Activated CD4-positive, alpha-beta T cell treated with anti-CD3 and anti-CD28 coated beads, Interleukin-2, amount 10 ng/mL, durations not matched to agents 24 days and 14 days (primary cell): ENCODE measurements around the gene DYSF. TPM values are rescaled to one million over a fixed set of nuclear protein-coding genes. Genes with fewer than 3 reads are reported as not detected.

Experiments
- DNase-seq: peaks from one replicate; pipeline ENCODE4 v3.0.0; 2022
- H3K27ac Mint-ChIP-seq: one replicate; pipeline ENCODE4 v1.8.0; 2022; ENCODE audit warnings: mild to moderate bottlenecking, mixed read lengths
- H3K27me3 Mint-ChIP-seq: one replicate; pipeline ENCODE4 v1.8.0; 2022; ENCODE audit warnings: mixed read lengths
- H3K36me3 Mint-ChIP-seq: one replicate; pipeline ENCODE4 v1.8.0; 2022; ENCODE audit warnings: low read depth, mild to moderate bottlenecking, mixed read lengths
- H3K4me1 Mint-ChIP-seq: one replicate; pipeline ENCODE4 v1.8.0; 2021; ENCODE audit warnings: mixed read lengths
- H3K4me3 Mint-ChIP-seq: one replicate; pipeline ENCODE4 v1.8.0; 2022; ENCODE audit warnings: mild to moderate bottlenecking, moderate library complexity, mixed read lengths
- H3K9me3 Mint-ChIP-seq: one replicate; pipeline ENCODE4 v1.8.0; 2021; ENCODE audit warnings: mixed read lengths
- intact Hi-C: fragments of 100-400 bp; cut with micrococcal nuclease; formaldehyde crosslinking; loops from one replicate; pipeline ENCODE4 v1.15.1; 2023
- total RNA-seq: library from RNA; stranded (reverse); gene quantifications from 2 replicates; pipeline ENCODE4 v1.2.3, GENCODE V29; 2022

Gene DYSF
- total RNA-seq, 1 donor from 2014 or later, result not detected

DNA sequence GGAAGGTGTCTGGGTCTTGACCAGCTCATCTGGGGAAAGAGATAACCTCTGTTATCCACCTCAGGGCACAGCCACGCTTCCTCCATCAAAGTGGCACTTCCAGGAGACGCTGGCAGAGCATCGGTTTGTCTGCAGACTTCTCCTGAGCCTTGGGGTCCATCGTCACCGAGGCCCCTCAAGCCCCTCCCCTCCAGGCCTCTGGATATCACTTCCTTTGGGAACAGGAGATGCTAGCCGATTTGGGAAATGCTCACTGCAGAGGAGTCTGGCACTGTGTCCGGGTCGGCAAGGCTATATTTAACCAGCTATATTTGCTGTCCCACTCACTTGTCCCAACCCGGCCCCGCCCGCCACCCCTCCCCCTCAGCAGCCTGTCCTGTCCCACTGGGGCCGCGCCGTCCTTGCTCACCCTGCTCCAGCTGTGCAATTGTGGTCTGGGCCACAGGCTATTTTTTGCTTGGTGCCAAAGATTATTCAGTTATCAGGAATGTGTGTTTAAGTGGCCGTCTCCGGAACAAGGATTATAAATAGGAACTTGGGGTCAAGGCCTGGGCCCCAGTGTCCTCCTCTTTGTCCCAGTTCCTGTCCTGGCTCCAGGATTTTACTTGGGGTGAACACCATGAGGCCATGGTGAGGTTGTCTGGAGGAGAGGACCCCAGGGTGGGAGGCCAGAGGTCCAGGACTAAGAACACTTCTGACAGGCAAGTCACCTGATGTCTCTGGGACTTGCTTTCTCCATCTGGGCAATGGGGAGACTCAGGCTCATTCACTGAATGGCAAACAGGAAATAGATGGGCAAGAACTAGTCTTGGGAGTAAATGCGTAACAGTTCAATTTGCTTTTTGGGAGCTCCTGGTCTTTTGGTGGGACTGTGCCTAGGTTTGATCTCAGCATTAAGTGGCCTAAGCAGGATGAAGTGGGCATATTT is 263.6 kb downstream of the DYSF start:
- H3K27me3 Mint-ChIP-seq, result no peaks in the 10 kb centered on the region
- H3K4me3 Mint-ChIP-seq, result no peak overlapping the region
- no peaks in the 10 kb centered on the region for H3K4me1 Mint-ChIP-seq
- intact Hi-C loops, result no loop called here
- peaks cover under 1% of the 10 kb centered on the region for H3K9me3 Mint-ChIP-seq
- H3K36me3 Mint-ChIP-seq, result no peaks in the 10 kb centered on the region
- DNase-seq, result no peak
- H3K27ac Mint-ChIP-seq, result no peak overlapping the region

DNA sequence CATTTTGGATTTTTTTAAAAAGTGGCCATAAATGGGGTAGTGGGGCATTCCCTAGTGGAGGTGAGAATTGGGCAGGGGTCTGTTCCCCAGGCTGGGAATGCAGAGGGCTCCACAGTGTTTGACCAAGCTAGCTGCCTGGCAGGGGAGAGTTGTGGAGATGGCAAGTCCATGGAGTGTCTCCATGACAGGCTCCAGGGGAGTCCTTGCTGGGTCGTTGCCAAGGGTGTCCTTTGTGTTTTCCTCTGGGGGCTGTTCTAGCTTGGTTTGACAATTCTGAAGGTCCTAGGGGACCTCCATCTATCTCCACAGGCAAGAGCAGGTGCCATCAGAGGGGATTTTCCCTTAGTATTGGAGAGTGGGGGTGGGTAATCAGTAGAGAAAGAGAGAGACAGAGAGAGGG is 265.3 kb downstream of the DYSF start:
- DNase-seq, result no peak
- intact Hi-C loops, result no loop called here
- Mint-ChIP-seq H3K27ac (no peak overlapping the region), H3K4me3 (no peak overlapping the region), H3K27me3 (no peaks in the 10 kb centered on the region), H3K9me3 (peaks cover 5% of the 10 kb centered on the region), H3K36me3 (no peaks in the 10 kb centered on the region), H3K4me1 (no peaks in the 10 kb centered on the region)

DNA sequence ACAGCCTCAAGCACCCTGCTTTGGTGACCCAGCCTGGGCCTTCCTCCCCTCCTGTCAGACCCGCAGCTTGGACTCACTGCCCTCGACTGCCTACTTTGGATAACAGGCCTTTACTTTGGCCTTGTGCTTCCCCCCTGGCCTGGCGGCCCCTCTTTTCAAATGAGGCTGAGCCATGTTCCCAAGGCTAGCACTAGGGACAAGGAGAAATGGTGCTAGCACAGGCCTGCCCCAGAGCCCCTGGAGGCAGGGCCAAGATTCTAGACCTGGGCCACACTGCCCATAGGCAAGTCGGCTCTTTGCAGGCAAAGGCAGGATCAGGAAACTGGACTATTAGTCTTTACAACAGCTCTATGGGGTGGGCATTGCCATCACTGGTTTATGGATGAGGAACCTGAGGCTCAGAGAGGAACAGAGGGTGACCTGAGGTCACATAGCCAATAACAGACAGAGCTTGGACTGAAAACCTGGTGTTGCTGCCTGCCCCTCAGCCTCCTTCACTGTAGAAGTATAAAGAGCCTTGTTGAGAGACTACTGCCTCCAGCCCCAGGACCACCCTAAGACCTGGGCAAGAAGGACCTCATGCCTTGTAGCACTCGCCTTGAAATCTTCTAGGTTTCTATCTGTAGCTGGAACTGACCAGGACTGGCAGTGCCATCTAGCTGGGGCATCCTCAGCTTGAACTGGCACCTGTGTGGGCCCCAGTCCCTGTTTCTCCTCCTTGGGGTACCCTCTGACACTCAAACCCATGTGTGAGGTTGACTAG is 266.3 kb downstream of the DYSF start:
- intact Hi-C loops, result no loop called here
- H3K4me3 Mint-ChIP-seq, result no peak overlapping the region
- peaks cover 5% of the 10 kb centered on the region for H3K9me3 Mint-ChIP-seq
- H3K36me3 Mint-ChIP-seq, result no peaks in the 10 kb centered on the region
- no peak overlapping the region for H3K27ac Mint-ChIP-seq
- no peaks in the 10 kb centered on the region for H3K4me1 Mint-ChIP-seq
- DNase-seq, result no peak
- H3K27me3 Mint-ChIP-seq, result no peaks in the 10 kb centered on the region

DNA sequence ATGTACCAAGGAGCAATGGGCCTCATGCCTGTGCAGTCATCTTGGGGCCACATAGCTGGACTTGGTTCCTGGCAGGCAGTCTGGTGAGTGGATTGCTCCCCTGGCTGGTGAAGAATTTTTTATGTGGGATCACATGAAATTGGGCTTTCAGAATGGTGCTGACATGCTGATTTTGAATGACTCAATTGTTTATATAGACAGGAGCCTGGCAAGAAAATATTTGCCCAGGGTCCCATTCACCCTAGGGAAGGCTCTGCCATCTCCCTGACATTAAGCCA is 266.9 kb downstream of the DYSF start:
- Mint-ChIP-seq H3K27me3 (no peaks in the 10 kb centered on the region), H3K27ac (no peak overlapping the region), H3K4me3 (no peak overlapping the region), H3K36me3 (no peaks in the 10 kb centered on the region), H3K4me1 (no peaks in the 10 kb centered on the region), H3K9me3 (peaks cover 5% of the 10 kb centered on the region)
- no peak for DNase-seq
- intact Hi-C loops, result no loop called here

DNA sequence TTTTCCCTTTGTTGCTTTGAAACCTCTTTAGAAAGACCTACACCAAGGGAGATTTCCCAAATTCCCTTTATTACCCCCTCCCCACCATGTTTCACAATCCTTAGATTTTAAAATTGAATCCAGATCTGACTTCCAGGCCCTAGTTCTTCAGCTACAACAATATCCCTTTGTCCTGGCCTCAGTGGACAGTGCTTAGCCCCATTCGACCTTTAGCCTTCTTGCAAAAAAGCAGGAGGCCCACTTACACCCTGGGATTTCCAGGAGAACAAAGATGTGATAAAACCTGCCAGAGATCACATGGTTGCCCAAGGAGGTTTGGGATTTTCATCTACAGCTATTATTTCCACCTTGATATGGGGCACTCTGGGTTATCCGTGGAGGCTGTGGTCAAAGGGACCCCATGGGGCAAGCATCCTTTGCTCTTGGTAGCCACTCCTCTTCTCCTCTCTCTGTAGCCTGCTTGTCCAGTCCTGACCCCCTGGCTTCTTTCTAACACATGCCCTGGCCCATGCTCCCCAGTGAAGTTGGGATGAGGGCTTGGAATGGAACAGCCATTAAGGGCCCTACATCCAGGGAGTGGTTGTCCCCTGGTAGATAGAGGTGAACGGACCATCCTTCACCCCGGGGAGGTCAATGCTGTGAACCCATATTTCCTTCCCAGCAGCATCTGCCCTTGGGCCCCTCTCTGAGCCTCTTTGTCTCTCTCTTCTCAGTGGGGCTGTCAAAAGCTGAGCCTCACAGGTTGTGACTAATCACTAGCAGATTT is 267.4 kb downstream of the DYSF start:
- intact Hi-C loops, result no loop called here
- Mint-ChIP-seq H3K27me3 (no peaks in the 10 kb centered on the region), H3K36me3 (no peaks in the 10 kb centered on the region), H3K4me3 (no peak overlapping the region), H3K4me1 (no peaks in the 10 kb centered on the region), H3K27ac (no peak overlapping the region), H3K9me3 (peaks cover 5% of the 10 kb centered on the region)
- DNase-seq, result no peak

DNA sequence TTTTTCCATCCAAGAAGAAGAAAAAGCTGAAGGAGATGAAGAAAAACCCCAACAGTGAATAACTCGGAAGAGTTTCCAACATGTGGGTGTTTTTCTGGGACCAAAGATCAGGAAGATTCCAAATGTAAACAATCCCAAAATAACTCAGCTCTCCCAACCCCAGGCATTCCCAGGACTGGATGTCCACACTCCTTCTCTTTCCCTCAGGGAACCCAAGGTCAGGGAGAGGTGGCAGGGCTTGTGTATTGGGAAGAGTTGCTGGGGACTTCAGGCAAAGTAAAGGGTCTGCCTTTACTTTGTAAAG is 268.0 kb downstream of the DYSF start:
- no peak for DNase-seq
- peaks cover 5% of the 10 kb centered on the region for H3K9me3 Mint-ChIP-seq
- H3K4me1 Mint-ChIP-seq, result no peaks in the 10 kb centered on the region
- H3K36me3 Mint-ChIP-seq, result no peaks in the 10 kb centered on the region
- intact Hi-C loops, result no loop called here
- H3K27ac Mint-ChIP-seq, result no peak overlapping the region
- no peak overlapping the region for H3K4me3 Mint-ChIP-seq
- H3K27me3 Mint-ChIP-seq, result no peaks in the 10 kb centered on the region

DNA sequence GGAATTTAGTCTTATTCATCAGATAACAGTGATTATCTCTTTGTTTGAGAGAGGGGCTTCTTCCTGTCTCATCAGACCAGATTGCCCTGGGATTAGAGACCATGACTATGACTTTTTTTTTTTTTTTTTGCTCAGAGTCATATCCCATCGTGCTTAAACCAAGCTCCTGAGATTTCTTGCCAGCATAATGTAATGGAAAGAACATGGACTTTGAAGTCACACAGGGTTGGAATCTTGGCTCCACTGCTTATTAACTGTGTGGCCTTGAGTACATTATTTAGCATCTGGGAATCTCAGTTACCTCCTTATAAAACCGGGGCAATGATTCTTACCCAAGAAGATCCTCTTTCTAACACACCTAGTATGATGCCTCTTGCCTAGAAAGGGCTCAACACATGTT is 268.3 kb downstream of the DYSF start:
- H3K27ac Mint-ChIP-seq, result no peak overlapping the region
- H3K36me3 Mint-ChIP-seq, result no peaks in the 10 kb centered on the region
- intact Hi-C loops, result no loop called here
- H3K4me3 Mint-ChIP-seq, result no peak overlapping the region
- H3K9me3 Mint-ChIP-seq, result peaks cover 5% of the 10 kb centered on the region
- no peaks in the 10 kb centered on the region for H3K4me1 Mint-ChIP-seq
- H3K27me3 Mint-ChIP-seq, result no peaks in the 10 kb centered on the region
- no peak for DNase-seq

DNA sequence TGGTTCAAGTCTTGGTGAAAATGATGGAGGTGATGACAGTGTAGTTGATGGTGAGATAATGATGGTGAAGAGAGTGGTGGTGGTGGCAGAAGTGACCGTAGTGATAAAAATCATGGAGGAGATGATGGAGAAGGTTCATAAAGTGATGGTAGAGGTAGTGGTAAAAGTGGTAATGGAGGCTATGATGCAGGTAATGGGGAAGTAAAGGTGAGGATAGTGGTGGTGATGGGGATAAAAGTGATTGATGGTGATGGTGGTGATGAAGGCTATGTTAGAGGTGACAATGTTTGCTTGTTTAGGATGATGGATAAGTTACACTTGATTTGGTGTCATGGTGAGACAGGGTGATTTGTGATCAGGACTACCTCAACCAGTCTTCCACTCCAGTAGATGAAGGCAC is 268.9 kb downstream of the DYSF start:
- H3K4me3 Mint-ChIP-seq, result no peak overlapping the region
- intact Hi-C loops, result no loop called here
- H3K27me3 Mint-ChIP-seq, result no peaks in the 10 kb centered on the region
- no peaks in the 10 kb centered on the region for H3K4me1 Mint-ChIP-seq
- H3K36me3 Mint-ChIP-seq, result no peaks in the 10 kb centered on the region
- peaks cover 5% of the 10 kb centered on the region for H3K9me3 Mint-ChIP-seq
- no peak overlapping the region for H3K27ac Mint-ChIP-seq
- DNase-seq, result no peak

DNA sequence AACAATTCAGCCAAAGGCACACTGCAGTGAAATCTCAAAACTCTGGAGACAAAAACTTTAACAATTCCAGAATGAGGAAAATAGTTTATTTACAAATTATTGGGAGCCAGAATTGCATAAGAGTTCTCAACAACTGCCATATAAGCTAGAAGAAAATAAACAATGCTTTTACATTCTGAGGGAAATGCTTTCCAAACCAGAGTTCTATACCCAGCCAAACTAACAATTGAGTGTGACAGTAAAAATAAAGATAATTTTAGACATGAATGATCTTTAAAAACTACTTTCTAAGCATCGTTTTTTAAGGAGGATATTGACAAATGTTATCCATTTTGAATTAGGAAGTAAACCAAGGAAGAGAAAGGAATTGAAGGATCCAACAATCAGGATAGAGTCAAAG is 271.4 kb downstream of the DYSF start:
- Mint-ChIP-seq H3K4me1 (no peaks in the 10 kb centered on the region), H3K27me3 (no peaks in the 10 kb centered on the region), H3K9me3 (peaks cover 5% of the 10 kb centered on the region), H3K4me3 (no peak overlapping the region), H3K27ac (no peak overlapping the region), H3K36me3 (no peaks in the 10 kb centered on the region)
- DNase-seq, result no peak
- intact Hi-C loops, result no loop called here

DNA sequence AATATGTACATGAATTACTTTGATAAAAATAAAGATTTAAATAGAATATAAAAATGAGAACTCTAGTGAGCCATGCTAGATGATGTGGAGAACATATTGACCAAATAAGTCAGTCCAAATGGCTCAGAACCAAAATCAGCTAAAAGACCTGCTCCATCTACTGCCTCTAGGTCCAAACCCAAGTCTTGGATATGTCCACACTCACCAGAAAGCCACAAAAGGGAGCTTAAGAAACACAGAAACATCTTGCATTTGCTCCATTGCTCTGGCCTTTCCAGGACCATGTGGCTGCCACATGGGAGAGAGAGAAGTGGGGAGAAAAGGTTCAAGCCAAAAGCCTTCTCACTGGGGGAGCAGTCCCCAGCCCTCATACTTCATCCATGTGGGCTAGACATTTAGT is 272.5 kb downstream of the DYSF start:
- no peaks in the 10 kb centered on the region for H3K27me3 Mint-ChIP-seq
- no peak overlapping the region for H3K4me3 Mint-ChIP-seq
- no peaks in the 10 kb centered on the region for H3K36me3 Mint-ChIP-seq
- H3K9me3 Mint-ChIP-seq, result peaks cover 5% of the 10 kb centered on the region
- DNase-seq, result no peak
- intact Hi-C loops, result no loop called here
- no peaks in the 10 kb centered on the region for H3K4me1 Mint-ChIP-seq
- H3K27ac Mint-ChIP-seq, result no peak overlapping the region

DNA sequence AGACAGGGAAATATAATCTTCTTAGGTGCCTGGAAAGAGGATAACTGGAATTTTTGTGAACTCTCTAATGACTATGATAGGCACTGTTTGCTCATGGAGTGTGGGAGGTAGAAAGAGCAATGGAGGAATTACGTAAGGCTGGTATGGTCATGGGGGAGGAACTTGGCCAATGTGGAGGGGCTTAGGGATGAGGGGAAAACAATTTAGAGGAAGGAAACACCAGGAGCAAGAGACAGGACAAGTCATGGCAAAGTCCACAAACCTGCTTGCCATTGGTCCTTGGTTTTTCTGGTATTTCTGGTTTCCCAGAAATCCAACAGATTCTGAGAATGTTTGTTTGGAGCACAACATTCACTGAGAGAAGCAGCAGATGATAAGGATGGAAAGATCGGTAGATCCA is 274.2 kb downstream of the DYSF start:
- no peak overlapping the region for H3K4me3 Mint-ChIP-seq
- intact Hi-C loops, result no loop called here
- H3K27me3 Mint-ChIP-seq, result no peaks in the 10 kb centered on the region
- H3K4me1 Mint-ChIP-seq, result no peaks in the 10 kb centered on the region
- DNase-seq, result no peak
- no peaks in the 10 kb centered on the region for H3K36me3 Mint-ChIP-seq
- no peak overlapping the region for H3K27ac Mint-ChIP-seq
- no peaks in the 10 kb centered on the region for H3K9me3 Mint-ChIP-seq

DNA sequence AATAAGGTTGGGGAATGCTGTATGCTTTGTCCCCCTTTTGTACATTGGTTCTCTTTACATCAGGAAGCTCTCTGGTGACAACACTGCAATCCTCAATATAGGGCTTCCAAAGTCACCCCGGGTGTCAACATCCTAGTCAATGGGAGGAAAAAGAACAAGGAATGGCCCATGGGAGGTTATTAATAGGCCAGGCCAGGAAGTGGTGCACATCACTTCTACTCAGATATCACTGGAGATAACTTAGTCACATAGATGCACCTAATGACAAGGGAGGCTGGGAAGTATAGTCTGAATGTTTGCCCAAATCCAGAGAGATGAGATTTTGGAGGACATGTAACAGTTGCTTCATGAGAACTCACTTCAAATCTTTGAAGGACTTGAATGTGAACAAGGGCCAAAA is 274.7 kb downstream of the DYSF start:
- Mint-ChIP-seq H3K4me1 (no peaks in the 10 kb centered on the region), H3K9me3 (no peaks in the 10 kb centered on the region), H3K36me3 (no peaks in the 10 kb centered on the region), H3K4me3 (no peak overlapping the region), H3K27me3 (no peaks in the 10 kb centered on the region), H3K27ac (no peak overlapping the region)
- intact Hi-C loops, result no loop called here
- DNase-seq, result no peak

DNA sequence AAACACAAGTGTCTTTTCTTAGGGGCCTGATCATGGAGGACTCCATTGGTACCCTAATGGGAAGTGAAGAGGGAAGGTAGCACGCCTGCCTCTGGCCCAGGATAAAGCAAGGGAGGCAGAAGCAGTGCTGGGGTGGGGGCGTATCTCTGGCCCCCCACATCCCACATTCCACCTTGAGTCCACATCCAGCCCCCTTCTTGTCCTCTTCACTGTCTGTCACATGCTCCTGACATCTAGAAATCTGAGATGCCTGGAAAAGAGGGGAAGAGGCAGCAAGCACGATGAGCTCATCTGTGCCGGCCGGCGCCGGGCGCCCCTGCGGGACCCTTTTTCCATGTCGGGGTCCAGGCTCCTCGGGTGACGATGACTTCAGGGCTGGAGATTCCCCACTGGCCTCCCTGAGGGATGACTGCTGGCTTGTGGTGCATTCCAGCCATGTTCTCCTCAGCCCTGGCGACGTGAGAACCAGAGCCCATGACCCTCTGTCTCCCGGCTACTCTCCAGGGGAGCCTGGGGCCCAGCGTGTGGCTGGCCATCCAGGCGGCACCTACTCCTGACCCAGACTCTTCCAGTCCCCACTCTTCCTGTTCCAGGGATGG is 277.5 kb downstream of the DYSF start:
- no peak for DNase-seq
- Mint-ChIP-seq H3K27me3 (no peaks in the 10 kb centered on the region), H3K4me1 (no peaks in the 10 kb centered on the region), H3K9me3 (no peaks in the 10 kb centered on the region), H3K36me3 (no peaks in the 10 kb centered on the region), H3K4me3 (no peak overlapping the region), H3K27ac (no peak overlapping the region)
- intact Hi-C loops, result no loop called here

DNA sequence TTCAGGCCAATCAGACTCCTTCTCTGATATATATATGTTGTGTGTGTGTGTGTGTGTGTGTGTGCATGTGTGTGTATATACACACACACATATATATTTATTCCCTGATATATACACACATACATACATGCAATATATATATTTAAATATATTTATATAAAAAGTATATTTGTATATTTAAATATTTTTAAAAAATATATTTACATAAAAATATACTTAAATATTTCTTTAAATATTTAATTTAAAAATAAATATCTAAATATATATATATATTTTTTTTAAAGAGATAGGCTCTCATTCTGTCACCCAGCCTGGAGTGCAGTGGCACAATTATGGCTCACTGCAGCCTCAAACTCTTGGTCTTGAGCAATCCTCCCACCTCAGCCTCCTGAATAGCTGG is 281.3 kb downstream of the DYSF start:
- DNase-seq, result no peak
- Mint-ChIP-seq H3K4me1 (no peaks in the 10 kb centered on the region), H3K27me3 (no peaks in the 10 kb centered on the region), H3K4me3 (no peak overlapping the region), H3K9me3 (no peaks in the 10 kb centered on the region), H3K27ac (no peak overlapping the region), H3K36me3 (no peaks in the 10 kb centered on the region)
- intact Hi-C loops, result no loop called here
